Liver (tissue), 9 donors: ENCODE measurements around the gene FBN3. TPM values are rescaled to one million over a fixed set of nuclear protein-coding genes. Genes with fewer than 3 reads are reported as not detected.

Source experiments
- DNase-seq: peaks from one replicate; pipeline ENCODE4 v3.0.0-alpha.2; 2017; ENCODE audit warnings: low spot score
- H3K27ac ChIP-seq, 2 donors: one replicate each; pipeline ENCODE4 v1.7.0; 2013; ENCODE audit warnings: inconsistent platforms in 2 of 2, low read length in 2 of 2, control low read depth in 1 of 2, low read depth in 1 of 2, mild to moderate bottlenecking in 1 of 2
- H3K27me3 ChIP-seq, 4 donors: one replicate each; pipeline versions ENCODE4 v1.6.1 to v1.7.0; 2013; ENCODE audit warnings: low read length in 3 of 4, inconsistent platforms in 1 of 4, mild to moderate bottlenecking in 1 of 4, moderate library complexity in 1 of 4; ENCODE audit not compliant: control insufficient read depth in 4 of 4, insufficient read depth in 4 of 4
- H3K36me3 ChIP-seq, 4 donors: one replicate each; pipeline versions ENCODE4 v1.6.1 to v1.7.0; 2013; ENCODE audit warnings: low read length in 3 of 4, mild to moderate bottlenecking in 3 of 4, low read depth in 1 of 4, moderate library complexity in 1 of 4; ENCODE audit not compliant: control insufficient read depth in 4 of 4, insufficient read depth in 3 of 4
- H3K4me1 ChIP-seq, 4 donors: one replicate each; pipeline versions ENCODE4 v1.6.1 to v1.7.0; 2013; ENCODE audit warnings: low read length in 3 of 4, mild to moderate bottlenecking in 3 of 4, moderate library complexity in 1 of 4; ENCODE audit not compliant: control insufficient read depth in 4 of 4, insufficient read depth in 4 of 4
- H3K4me3 ChIP-seq, 3 donors: one replicate each; pipeline versions ENCODE4 v1.6.1 to v1.7.0; 2013; ENCODE audit warnings: low read length in 3 of 3, control low read depth in 1 of 3, low read depth in 1 of 3, mild to moderate bottlenecking in 1 of 3
- H3K9ac ChIP-seq, 2 donors: one replicate each; pipeline ENCODE4 v1.7.0; 2013; ENCODE audit warnings: low read length in 2 of 2, mild to moderate bottlenecking in 2 of 2, moderate library complexity in 2 of 2, control low read depth in 1 of 2, low read depth in 1 of 2
- H3K9me3 ChIP-seq, 4 donors: one replicate each; pipeline versions ENCODE4 v1.6.1 to v1.7.0; 2013; ENCODE audit warnings: low read length in 3 of 4; ENCODE audit not compliant: control insufficient read depth in 4 of 4
- ATF3 ChIP-seq: IDR thresholded peaks from 2 replicates; pipeline ENCODE4 v1.6.1; 2016; ENCODE audit warnings: antibody characterized with exemption
- CTCF ChIP-seq: fragments of 150-350 bp; IDR thresholded peaks from 2 replicates; pipeline ENCODE4 v1.5.1; 2017; ENCODE audit warnings: improper control_type of control experiment, low read depth, low read length; ENCODE audit not compliant: missing input control
- EGR1 ChIP-seq, 2 donors: IDR thresholded peaks; 2 replicates each; pipeline ENCODE4 v1.6.1; 2016 to 2018; ENCODE audit warnings: antibody characterized with exemption in 2 of 2, low read depth in 2 of 2
- FOXA1 ChIP-seq: IDR thresholded peaks from 2 replicates; pipeline ENCODE4 v1.6.1; 2016; ENCODE audit warnings: antibody characterized with exemption
- GABPA ChIP-seq, 2 donors: IDR thresholded peaks in 1 of 2; conservative IDR thresholded peaks in 1 of 2; 2 replicates each; pipeline ENCODE4 v1.6.1; 2016; ENCODE audit warnings: antibody characterized with exemption in 2 of 2, mild to moderate bottlenecking in 1 of 2, moderate library complexity in 1 of 2
- HNF4A ChIP-seq, 2 donors: conservative IDR thresholded peaks; 2 replicates each; pipeline ENCODE4 v1.6.1; 2016; ENCODE audit warnings: antibody characterized with exemption in 2 of 2, mild to moderate bottlenecking in 2 of 2
- HNF4G ChIP-seq: IDR thresholded peaks from 2 replicates; pipeline ENCODE4 v1.6.1; 2016; ENCODE audit warnings: antibody characterized with exemption
- JUND ChIP-seq, 2 donors: IDR thresholded peaks; 2 replicates each; pipeline ENCODE4 v1.6.1; 2016; ENCODE audit warnings: antibody characterized with exemption in 2 of 2
- MAX ChIP-seq: IDR thresholded peaks from 2 replicates; pipeline ENCODE4 v1.6.1; 2016; ENCODE audit warnings: antibody characterized with exemption
- NR2F2 ChIP-seq: IDR thresholded peaks from 2 replicates; pipeline ENCODE4 v1.6.1; 2016; ENCODE audit warnings: antibody characterized with exemption
- RAD21 ChIP-seq, 2 donors: IDR thresholded peaks; 2 replicates each; pipeline ENCODE4 v1.6.1; 2016; ENCODE audit warnings: antibody characterized with exemption in 2 of 2, mild to moderate bottlenecking in 2 of 2
- REST ChIP-seq: IDR thresholded peaks from 2 replicates; pipeline ENCODE4 v1.6.1; 2016; ENCODE audit warnings: antibody characterized with exemption, mild to moderate bottlenecking
- RXRA ChIP-seq, 2 donors: IDR thresholded peaks; 2 replicates each; pipeline ENCODE4 v1.6.1; 2017 to 2018; ENCODE audit warnings: antibody characterized with exemption in 2 of 2, mild to moderate bottlenecking in 1 of 2
- SP1 ChIP-seq: IDR thresholded peaks from 2 replicates; pipeline ENCODE4 v1.6.1; 2018; ENCODE audit warnings: antibody characterized with exemption, mild to moderate bottlenecking
- TAF1 ChIP-seq: conservative IDR thresholded peaks from 2 replicates; pipeline ENCODE4 v1.6.1; 2016; ENCODE audit warnings: antibody characterized with exemption, mild to moderate bottlenecking
- YY1 ChIP-seq: IDR thresholded peaks from 2 replicates; pipeline ENCODE4 v1.6.1; 2016; ENCODE audit warnings: antibody characterized with exemption, mild to moderate bottlenecking
- ZBTB33 ChIP-seq: IDR thresholded peaks from 2 replicates; pipeline ENCODE4 v1.6.1; 2016; ENCODE audit warnings: antibody characterized with exemption
- WGBS: extraction: QIAGEN DNeasy Blood & Tissue Kit; methylation state at CpG from one replicate; pipeline ENCODE4 v1.1.7; 2013; 5-methylcytosine and 5-hydroxymethylcytosine counted together
- polyA plus RNA-seq, 2 donors: library from polyadenylated mRNA; stranded (reverse) in 1 of 2; unstranded in 1 of 2; fragments of 200-250 nt in 1 of 2; fragments of >200 nt in 1 of 2; fragmentation: Nextera tagmentation in 1 of 2; extraction: Ambion mirVana in 1 of 2; gene quantifications; one replicate each; pipeline versions ENCODE4 v1.2.1 to v1.2.3, GENCODE V29; 2013 to 2015
- total RNA-seq, 2 donors: library from RNA; depleted of rRNA; stranded (reverse); fragments of >200 nt; gene quantifications; one replicate each; pipeline ENCODE4 v1.2.3, GENCODE V29; 2014
- donor health status: healthy.
- donor health status: healthy.
- donor health status: healthy.
- donor health status: healthy.
- donor health status: healthy.

The FBN3 gene
- total and polyA plus RNA-seq, 4 donors, result under 0.01 to 0.61 (median 0.08) TPM; not detected in 1

GRCh38 chr19:8132858-8133458 is 16.4 kb downstream of the FBN3 start:
- WGBS, result 69% methylated on average over 20 of the region's 20 CpGs
- H3K9me3 ChIP-seq, result no peaks in the 10 kb centered on the region
- H3K9ac ChIP-seq, result no peak overlapping the region
- no peaks in the 10 kb centered on the region for H3K27me3 ChIP-seq
- no peak overlapping the region for H3K4me3 ChIP-seq
- H3K36me3 ChIP-seq, result no peaks in the 10 kb centered on the region
- TF ChIP-seq ZBTB33 (no peak), HNF4G (no peak), TAF1 (no peak), ATF3 (no peak), REST (no peak), RAD21 (IDR thresholded peaks at IDR 0.05) (no peak), NR2F2 (no peak), FOXA1 (no peak), YY1 (no peak)
- no peaks in the 10 kb centered on the region for H3K4me1 ChIP-seq
- H3K27ac ChIP-seq, result no peak overlapping the region
- DNase-seq, result no peak

- no peaks in the 10 kb centered on the region for H3K9me3 ChIP-seq
- WGBS, result 89% methylated on average over 26 of the region's 26 CpGs
- H3K27me3 ChIP-seq, result no peaks in the 10 kb centered on the region
- no peaks in the 10 kb centered on the region for H3K36me3 ChIP-seq
- no peak overlapping the region for H3K4me3 ChIP-seq
- H3K27ac ChIP-seq, result no peak overlapping the region
- DNase-seq, result no peak
- H3K4me1 ChIP-seq, result no peaks in the 10 kb centered on the region
- no peak overlapping the region for H3K9ac ChIP-seq
- TF ChIP-seq HNF4A (conservative IDR thresholded peaks at IDR 0.05) (no peak), EGR1 (IDR thresholded peaks at IDR 0.05; ENCODE audit: low read depth in 2 of 2) (no peak), NR2F2 (no peak), SP1 (no peak), REST (no peak), JUND (IDR thresholded peaks at IDR 0.05) (no peak), TAF1 (no peak), HNF4G (no peak), CTCF (no peak), YY1 (no peak), FOXA1 (no peak), ZBTB33 (no peak), MAX (no peak), GABPA (IDR thresholded peaks at IDR 0.05 in 1 of 2, conservative IDR thresholded peaks at IDR 0.05 in 1 of 2) (no peak), ATF3 (no peak), RAD21 (IDR thresholded peaks at IDR 0.05) (no peak), RXRA (IDR thresholded peaks at IDR 0.05) (no peak)
Measured at GRCh38 chr19:8131517-8131916, 17.9 kb downstream of the FBN3 start.
